ENCODE measurements around the gene RAB30.

The RAB30 gene, protein sequence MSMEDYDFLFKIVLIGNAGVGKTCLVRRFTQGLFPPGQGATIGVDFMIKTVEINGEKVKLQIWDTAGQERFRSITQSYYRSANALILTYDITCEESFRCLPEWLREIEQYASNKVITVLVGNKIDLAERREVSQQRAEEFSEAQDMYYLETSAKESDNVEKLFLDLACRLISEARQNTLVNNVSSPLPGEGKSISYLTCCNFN

DNA sequence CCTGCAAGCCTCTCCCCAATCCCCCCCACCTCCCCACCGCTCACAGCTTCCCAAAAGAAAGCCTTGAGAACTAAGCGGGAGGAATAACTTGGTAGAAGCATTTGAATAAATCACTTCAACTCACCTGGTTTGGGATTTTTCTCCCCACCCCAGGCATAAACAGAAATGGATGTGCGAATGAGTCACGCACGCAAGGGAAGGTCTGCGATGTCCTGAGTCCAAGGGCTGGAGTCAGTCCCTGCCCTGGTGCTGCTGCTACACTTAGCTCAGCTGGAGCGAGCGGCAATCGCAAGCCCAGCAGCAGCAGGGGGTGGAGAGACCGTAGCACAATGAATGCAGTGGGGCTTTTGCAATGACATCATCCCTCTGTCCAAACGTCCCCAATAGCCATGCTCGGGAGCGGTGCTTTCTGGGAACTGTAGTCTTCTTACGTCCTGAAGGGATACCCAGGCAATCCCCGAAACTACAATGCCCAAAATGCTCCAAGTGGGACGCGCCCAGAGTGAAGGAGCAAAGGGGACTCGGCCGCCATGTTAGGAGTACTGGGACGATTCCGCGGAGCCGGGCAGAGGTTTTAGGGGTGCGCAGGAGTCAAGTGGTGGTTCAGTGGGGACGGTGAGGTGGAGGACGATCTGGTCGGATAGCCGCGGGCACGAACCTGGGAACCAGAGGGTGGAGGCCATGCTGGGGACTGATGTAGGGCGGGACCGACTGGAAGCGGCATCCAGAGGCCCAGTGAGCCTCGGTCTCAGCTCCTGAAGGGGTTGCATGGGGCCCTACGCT lies at the start of gene RAB30:
TSS of gene RAB30 (minus strand) at position 331 of the 783 bp plus-strand sequence. CDS start 74,581 bp downstream, outside the sequence.
- peaks cover 15% of the 10 kb centered on the region for H3K4me1 Mint-ChIP-seq
- H3K9me3 Mint-ChIP-seq: no peaks in the 10 kb centered on the region
- TF ChIP-seq, protein P1, sequence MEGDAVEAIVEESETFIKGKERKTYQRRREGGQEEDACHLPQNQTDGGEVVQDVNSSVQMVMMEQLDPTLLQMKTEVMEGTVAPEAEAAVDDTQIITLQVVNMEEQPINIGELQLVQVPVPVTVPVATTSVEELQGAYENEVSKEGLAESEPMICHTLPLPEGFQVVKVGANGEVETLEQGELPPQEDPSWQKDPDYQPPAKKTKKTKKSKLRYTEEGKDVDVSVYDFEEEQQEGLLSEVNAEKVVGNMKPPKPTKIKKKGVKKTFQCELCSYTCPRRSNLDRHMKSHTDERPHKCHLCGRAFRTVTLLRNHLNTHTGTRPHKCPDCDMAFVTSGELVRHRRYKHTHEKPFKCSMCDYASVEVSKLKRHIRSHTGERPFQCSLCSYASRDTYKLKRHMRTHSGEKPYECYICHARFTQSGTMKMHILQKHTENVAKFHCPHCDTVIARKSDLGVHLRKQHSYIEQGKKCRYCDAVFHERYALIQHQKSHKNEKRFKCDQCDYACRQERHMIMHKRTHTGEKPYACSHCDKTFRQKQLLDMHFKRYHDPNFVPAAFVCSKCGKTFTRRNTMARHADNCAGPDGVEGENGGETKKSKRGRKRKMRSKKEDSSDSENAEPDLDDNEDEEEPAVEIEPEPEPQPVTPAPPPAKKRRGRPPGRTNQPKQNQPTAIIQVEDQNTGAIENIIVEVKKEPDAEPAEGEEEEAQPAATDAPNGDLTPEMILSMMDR (IDR thresholded peaks at IDR 0.05; ENCODE audit: unreplicated experiment in 3 of 3): no peak
- H3K36me3 Mint-ChIP-seq (ENCODE audit: low read depth): peaks cover 18% of the 10 kb centered on the region
- no peak within 1 kb of the TSS for H3K27ac Mint-ChIP-seq
- H3K4me3 Mint-ChIP-seq: no peak within 1 kb of the TSS
- H3K27me3 Mint-ChIP-seq (ENCODE audit: low read depth): no peaks in the 10 kb centered on the region

DNA sequence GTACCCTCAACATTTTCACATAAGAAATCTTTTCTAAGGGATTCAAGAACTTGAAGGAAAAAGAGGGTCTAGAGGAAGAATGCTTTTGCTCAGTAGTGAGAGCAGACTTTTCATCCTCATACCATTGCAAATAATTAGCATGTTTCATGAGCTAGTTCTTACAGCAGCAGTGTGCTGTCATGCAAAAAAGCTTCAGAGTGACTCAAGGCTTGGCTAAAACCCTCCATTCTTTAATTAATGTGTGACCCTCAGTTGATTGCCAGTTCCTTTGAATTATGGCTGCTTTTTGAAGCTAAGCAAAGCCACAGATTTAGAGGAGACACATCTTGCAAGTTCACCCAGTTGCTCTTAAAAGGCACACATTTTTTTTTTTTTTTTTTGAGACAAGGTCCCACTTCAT lies 48.6 kb upstream of the RAB30 start:
- Mint-ChIP-seq H3K27ac (peak overlapping the region in 2 of 3 experiments; percentile 25 to 37), H3K9me3 (no peaks in the 10 kb centered on the region), H3K36me3 (ENCODE audit: low read depth) (no peaks in the 10 kb centered on the region), H3K4me1 (peaks cover 21% of the 10 kb centered on the region), H3K27me3 (ENCODE audit: low read depth) (no peaks in the 10 kb centered on the region), H3K4me3 (no peak overlapping the region)
- TF ChIP-seq, protein P1 (IDR thresholded peaks at IDR 0.05; ENCODE audit: unreplicated experiment in 3 of 3): no peak

DNA sequence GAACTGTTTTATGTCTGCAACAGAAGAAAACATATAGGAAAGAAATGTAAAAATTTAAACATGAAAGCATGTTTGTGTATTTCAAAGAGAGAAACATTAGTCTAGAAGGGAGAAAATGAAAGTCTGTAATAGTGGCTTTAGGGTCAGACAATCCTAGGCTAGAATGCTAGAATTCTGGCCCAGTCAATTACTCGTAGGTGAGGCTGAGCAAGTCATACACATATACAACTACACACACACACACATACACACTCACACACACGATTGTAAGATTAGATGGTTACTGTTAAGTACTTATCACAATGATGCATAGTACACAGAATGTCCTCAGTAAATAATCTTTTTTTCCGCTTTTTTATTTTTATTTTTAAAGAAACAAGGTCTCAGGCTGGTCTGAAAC lies 47.5 kb upstream of the RAB30 start:
- Mint-ChIP-seq H3K4me3 (no peak overlapping the region), H3K9me3 (no peaks in the 10 kb centered on the region), H3K27me3 (ENCODE audit: low read depth) (no peaks in the 10 kb centered on the region), H3K36me3 (ENCODE audit: low read depth) (no peaks in the 10 kb centered on the region), H3K27ac (peak overlapping the region in 2 of 3 experiments; percentile 28 to 67), H3K4me1 (peaks cover 24% of the 10 kb centered on the region)
- TF ChIP-seq, protein P1 (IDR thresholded peaks at IDR 0.05; ENCODE audit: unreplicated experiment in 3 of 3): no peak

DNA sequence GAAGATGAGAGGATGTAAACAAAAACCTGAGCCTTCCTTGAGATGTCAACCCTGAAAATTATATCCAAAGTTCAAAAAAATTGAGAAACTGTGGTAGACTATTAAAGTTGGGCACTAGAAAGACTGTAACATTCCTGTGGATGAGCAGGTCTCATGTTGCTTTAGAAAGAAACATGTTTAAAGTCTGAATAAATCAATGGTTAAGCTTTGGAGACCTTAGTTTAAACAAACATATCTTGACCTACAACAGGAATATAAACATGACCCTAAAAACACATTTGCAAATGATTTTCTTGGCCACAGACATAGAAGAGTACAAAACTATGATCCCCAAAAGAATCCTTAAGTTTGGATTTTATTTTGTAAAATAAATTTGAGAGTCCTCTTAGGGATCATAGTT lies 47.1 kb upstream of the RAB30 start:
- Mint-ChIP-seq H3K9me3 (no peaks in the 10 kb centered on the region), H3K4me3 (no peak overlapping the region), H3K4me1 (peaks cover 24% of the 10 kb centered on the region), H3K27ac (peak overlapping the region in 2 of 3 experiments; percentile 28 to 67), H3K36me3 (ENCODE audit: low read depth) (no peaks in the 10 kb centered on the region), H3K27me3 (ENCODE audit: low read depth) (no peaks in the 10 kb centered on the region)
- TF ChIP-seq, protein P1 (IDR thresholded peaks at IDR 0.05; ENCODE audit: unreplicated experiment in 3 of 3): no peak

DNA sequence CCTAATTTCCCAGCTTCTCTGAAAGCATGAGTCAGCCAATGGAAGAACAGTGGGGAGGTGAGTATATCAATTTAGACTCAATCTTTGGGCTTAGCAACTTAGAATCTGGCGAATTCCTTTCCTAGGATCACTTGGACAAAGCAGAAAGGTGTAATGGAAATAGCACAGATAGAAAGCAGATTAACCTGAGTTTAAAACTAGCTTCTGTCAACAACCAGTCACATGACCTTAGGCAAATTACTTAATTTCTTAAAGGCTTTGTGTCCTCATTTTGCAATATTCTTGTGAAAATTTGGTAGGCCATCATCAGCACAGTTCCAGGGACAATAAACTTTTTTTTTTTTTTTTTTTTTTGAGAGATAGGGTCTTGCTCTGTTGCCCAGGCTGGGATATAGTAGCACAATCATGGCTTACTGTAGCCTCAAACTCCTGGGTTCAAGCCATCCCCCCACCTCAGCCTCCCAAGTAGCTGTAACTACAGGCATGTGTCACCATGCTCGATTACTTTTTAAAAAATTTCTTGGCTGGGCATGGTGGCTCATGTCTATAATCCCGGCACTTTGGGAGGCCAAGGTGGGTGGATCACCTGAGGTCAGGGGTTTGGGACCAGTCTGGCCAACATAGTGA lies 44.4 kb upstream of the RAB30 start:
- Mint-ChIP-seq H3K27me3 (ENCODE audit: low read depth) (no peaks in the 10 kb centered on the region), H3K36me3 (ENCODE audit: low read depth) (no peaks in the 10 kb centered on the region), H3K4me3 (no peak overlapping the region), H3K4me1 (peaks cover 24% of the 10 kb centered on the region), H3K9me3 (no peaks in the 10 kb centered on the region), H3K27ac (no peak overlapping the region)
- TF ChIP-seq, protein P1 (IDR thresholded peaks at IDR 0.05; ENCODE audit: unreplicated experiment in 3 of 3): no peak

Data from nephron (organoid).